ENCODE results near the gene KCNMA1. TPM values are rescaled to one million over a fixed set of nuclear protein-coding genes. Genes with fewer than 3 reads are reported as not detected.

The KCNMA1 gene
- total and polyA plus RNA-seq, 3 donors from 2014 or later = 13.6 to 36.1 (median 24.7) TPM

- no peak for DNase-seq
- TF ChIP-seq POLR2A (IDR thresholded peaks at IDR 0.05) (no peak), CTCF (IDR thresholded peaks at IDR 0.05) (no peak)
- H3K4me1 ChIP-seq = no peaks in the 10 kb centered on the region
- H3K27me3 ChIP-seq = no peaks in the 10 kb centered on the region
- intact Hi-C loops (cut with DNase I; ENCODE audit: low total_unique reads) = no loop called here
- no peak overlapping the region for H3K27ac ChIP-seq
- H3K4me3 ChIP-seq = no peak overlapping the region
- H3K36me3 ChIP-seq (ENCODE audit: low read depth, missing control alignments) = no peaks in the 10 kb centered on the region
- H3K9me3 ChIP-seq = no peaks in the 10 kb centered on the region
Observed at GRCh38 chr10:77237120-77237519, 400.5 kb downstream of the KCNMA1 start.

- H3K27me3 ChIP-seq = no peaks in the 10 kb centered on the region
- no peaks in the 10 kb centered on the region for H3K36me3 ChIP-seq (ENCODE audit: low read depth, missing control alignments)
- no peaks in the 10 kb centered on the region for H3K4me1 ChIP-seq
- DNase-seq = no peak
- H3K27ac ChIP-seq = no peak overlapping the region
- no peak overlapping the region for H3K4me3 ChIP-seq
- H3K9me3 ChIP-seq = no peaks in the 10 kb centered on the region
- TF ChIP-seq CTCF (IDR thresholded peaks at IDR 0.05) (no peak), POLR2A (IDR thresholded peaks at IDR 0.05) (no peak)
- 84 to 91% methylated on average over 2 of the region's 2 CpGs for WGBS, 2 donors
- intact Hi-C loops (cut with DNase I; ENCODE audit: low total_unique reads) = no loop called here
Observed at GRCh38 chr10:77236700-77237099, 400.9 kb downstream of the KCNMA1 start.

GRCh38 chr10:77236029-77236428, 401.6 kb downstream of the KCNMA1 start:
- H3K27me3 ChIP-seq = no peaks in the 10 kb centered on the region
- TF ChIP-seq CTCF (IDR thresholded peaks at IDR 0.05) (no peak), POLR2A (IDR thresholded peaks at IDR 0.05) (no peak)
- no peaks in the 10 kb centered on the region for H3K9me3 ChIP-seq
- no peaks in the 10 kb centered on the region for H3K4me1 ChIP-seq
- intact Hi-C loops (cut with DNase I; ENCODE audit: low total_unique reads) = no loop called here
- no peaks in the 10 kb centered on the region for H3K36me3 ChIP-seq (ENCODE audit: low read depth, missing control alignments)
- H3K27ac ChIP-seq = no peak overlapping the region
- DNase-seq = no peak
- 91 to 94% methylated on average over 9 of the region's 9 CpGs for WGBS, 2 donors
- H3K4me3 ChIP-seq = no peak overlapping the region

- TF ChIP-seq CTCF (IDR thresholded peaks at IDR 0.05) = no peak
- no peak for TF ChIP-seq POLR2A (IDR thresholded peaks at IDR 0.05)
- no peaks in the 10 kb centered on the region for H3K36me3 ChIP-seq (ENCODE audit: low read depth, missing control alignments)
- no peak overlapping the region for H3K4me3 ChIP-seq
- H3K9me3 ChIP-seq = no peaks in the 10 kb centered on the region
- intact Hi-C loops (cut with DNase I; ENCODE audit: low total_unique reads) = no loop called here
- no peaks in the 10 kb centered on the region for H3K4me1 ChIP-seq
- DNase-seq = no peak
- H3K27me3 ChIP-seq = no peaks in the 10 kb centered on the region
- no peak overlapping the region for H3K27ac ChIP-seq
- 39 to 54% methylated on average over 1 of the region's 1 CpG for WGBS, 2 donors
Observed at GRCh38 chr10:77234599-77234998, 403.0 kb downstream of the KCNMA1 start.

GRCh38 chr10:77233466-77233865, 404.1 kb downstream of the KCNMA1 start:
- WGBS, 2 donors = 92 to 96% methylated on average over 6 to 7 of the region's 7 CpGs
- H3K4me1 ChIP-seq = no peaks in the 10 kb centered on the region
- TF ChIP-seq CTCF (IDR thresholded peaks at IDR 0.05) (no peak), POLR2A (IDR thresholded peaks at IDR 0.05) (no peak)

More at GRCh38 chr10:77233466-77233865, 404.1 kb downstream of the KCNMA1 start:
- intact Hi-C loops (cut with DNase I; ENCODE audit: low total_unique reads) = no loop called here
- Histone ChIP-seq H3K9me3 (no peaks in the 10 kb centered on the region), H3K27ac (no peak overlapping the region), H3K27me3 (no peaks in the 10 kb centered on the region), H3K4me3 (no peak overlapping the region), H3K36me3 (ENCODE audit: low read depth, missing control alignments) (no peaks in the 10 kb centered on the region)
- no peak for DNase-seq
